Posterior vena cava (tissue), 2 donors: Measurements from ENCODE around the gene CFAP97D2. TPM values are rescaled to one million over a fixed set of nuclear protein-coding genes. Genes with fewer than 3 reads are reported as not detected.
"Not testable (repeated sequence)": the region's sequence is repeated elsewhere in the genome, so short reads cannot be mapped to it uniquely, and the experiment has no call there.

ENCODE experiments used
- DNase-seq: peaks from one replicate; pipeline ENCODE4 v3.0.0-alpha.2; 2020; ENCODE audit warnings: low spot score
- intact Hi-C, 2 donors: fragments of 100-400 bp; cut with DNase I; formaldehyde crosslinking; loops; one replicate each; pipeline versions ENCODE4 v1.14.1 to v1.14.2; 2022 to 2023
- long read RNA-seq, 2 donors: library from polyadenylated mRNA; unstranded; transcript quantifications; one replicate each; pipeline ENCODE4 v2.0.0, GENCODE V29; 2020 to 2021
- total RNA-seq, 2 donors: library from RNA; stranded (reverse); fragmentation: NEBNext Ultra II Directional; extraction: Animal tissue kit (Norgen Biotek cat#: 25700); gene quantifications; one replicate each; pipeline ENCODE4 v1.2.1, GENCODE V29; 2021
- donor health status: DM: yes; HTN: yes; CAD: no.
- donor health status: DM: yes; HTN: yes; CAD: no.

Gene CFAP97D2
- not detected for total RNA-seq
- long read RNA-seq, donor 1: 0 reads
- long read RNA-seq, donor 2: 0 reads

DNA sequence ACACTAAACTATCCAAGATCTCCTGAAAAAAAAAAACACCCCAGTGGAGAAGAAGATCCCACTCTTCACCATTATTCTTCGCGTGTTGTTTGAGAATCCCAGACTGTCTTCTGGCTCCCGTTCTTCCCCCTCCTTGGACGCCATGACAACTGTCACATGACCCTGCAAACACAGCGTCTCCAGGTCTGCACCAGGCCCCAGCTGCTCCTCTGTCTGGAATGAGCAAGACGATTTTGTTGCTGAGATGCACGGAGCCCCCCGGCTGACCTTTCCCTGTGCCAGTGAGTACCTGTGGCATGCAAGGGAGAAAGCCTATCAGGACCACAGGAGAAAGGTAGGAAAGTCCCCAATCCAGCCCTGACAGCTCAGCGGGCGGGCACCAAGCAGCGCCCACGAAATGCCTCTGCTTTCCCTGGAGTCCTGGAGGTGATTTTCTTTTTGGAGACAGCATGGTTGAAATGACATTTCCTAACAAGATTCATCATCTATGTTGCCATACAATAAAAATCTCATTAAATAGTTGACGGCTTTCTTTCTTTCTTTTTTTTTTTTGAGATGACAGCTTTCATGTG lies at the start of gene CFAP97D2:
TSS of gene CFAP97D2 (plus strand) at position 171 of the 572 bp plus-strand sequence. CDS start at position 245, 74 bp downstream.
- no peak for DNase-seq
- intact Hi-C loops: no loop called here

DNA sequence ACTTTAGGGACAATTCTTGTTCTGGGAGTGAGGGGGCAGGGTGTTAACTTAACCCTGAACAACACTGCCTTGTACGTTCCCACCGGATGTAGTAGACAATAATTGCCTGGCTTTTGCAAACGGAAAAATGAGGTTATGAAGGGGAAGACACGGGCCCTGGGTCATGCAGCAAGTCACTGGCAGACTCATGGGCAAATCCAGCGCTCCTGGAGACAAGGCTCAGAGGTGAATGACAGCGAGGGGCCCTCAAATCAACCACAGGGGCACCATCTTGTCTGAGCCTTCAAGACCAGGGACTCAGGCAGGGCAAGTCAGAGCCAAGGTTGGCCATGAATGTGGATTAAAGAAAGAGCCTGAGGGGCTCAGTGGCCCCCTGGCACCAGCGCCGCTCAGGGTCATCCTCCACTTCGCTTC lies 49.4 kb upstream of the CFAP97D2 start:
- intact Hi-C loops: loop anchor here (5.0 to 10.0 kb wide), 2 partner anchors 62 to 95 kb away; no protein-coding TSS in a partner anchor
- DNase-seq: peak; percentile 73

DNA sequence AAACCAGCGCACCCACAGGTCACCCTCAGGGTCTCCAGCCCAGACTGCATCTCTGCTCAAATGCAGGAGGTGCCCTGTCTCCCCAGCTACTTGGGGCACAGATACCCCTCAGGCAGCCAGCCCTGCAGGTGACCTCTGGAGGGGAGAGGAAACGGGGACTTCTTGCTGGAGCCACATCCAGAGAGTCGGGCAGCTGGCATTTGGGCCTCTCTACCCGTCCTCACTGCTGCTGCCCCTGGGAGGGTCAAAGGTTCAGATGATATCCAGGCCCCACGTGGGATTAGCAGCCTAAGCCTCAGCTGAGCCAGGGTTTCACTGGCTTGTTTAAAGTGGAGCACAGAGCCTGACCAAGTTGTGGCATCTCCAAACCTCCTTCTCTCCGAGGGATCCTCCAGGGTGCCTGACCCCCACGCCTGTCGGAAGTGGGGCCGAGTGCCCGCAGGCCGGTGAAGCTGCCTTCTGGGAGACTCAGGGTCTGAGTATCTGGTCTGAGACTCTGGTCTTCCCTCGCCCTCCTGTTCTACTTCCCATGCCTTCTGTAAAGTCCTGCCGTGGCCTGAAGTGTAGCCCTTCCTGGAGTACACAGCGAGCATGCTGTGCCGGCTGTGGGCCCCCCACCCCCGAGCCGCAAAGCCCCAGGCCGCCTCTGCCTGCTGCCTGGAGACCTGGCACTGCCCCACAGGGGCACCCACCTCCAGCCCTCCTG lies 48.8 kb upstream of the CFAP97D2 start:
- DNase-seq: no peak
- intact Hi-C loops: no loop called here

DNA sequence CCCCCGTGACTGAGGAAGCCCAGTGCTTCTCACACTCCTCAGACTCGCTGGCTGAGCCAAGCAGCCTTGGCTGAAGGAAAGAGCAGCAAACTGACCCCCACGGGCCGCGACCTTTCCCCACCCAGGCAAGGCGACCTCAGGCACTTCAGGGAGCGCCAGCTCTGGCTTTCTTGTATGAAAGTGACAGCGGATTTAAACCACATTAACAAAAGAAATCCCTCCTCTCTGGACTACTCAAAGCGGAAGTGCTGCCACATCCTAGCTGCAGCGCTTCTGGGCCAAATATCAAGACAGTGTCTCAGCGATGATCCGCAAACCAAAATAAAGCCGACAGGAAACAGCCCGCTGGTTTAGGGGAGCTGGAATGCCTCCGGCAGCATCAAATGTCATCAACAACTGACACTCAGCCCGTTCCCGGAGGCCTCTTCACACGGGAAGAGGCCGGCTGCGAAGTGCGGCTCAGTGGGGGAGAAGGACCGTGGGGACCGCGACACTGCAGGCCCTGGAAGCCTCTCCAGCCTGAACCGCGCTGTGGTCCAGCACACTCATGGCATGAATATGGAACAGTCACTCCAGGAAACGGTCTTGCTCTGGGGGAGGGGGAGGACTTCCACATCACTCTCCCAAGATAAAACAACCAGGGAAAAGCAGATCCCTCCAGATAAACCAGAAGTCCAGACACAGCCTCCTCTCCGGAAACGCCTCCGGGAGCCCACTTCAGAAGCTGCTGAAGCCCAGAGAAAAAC lies 48.0 kb upstream of the CFAP97D2 start:
- intact Hi-C loops: no loop called here
- peak; percentile 90 for DNase-seq

DNA sequence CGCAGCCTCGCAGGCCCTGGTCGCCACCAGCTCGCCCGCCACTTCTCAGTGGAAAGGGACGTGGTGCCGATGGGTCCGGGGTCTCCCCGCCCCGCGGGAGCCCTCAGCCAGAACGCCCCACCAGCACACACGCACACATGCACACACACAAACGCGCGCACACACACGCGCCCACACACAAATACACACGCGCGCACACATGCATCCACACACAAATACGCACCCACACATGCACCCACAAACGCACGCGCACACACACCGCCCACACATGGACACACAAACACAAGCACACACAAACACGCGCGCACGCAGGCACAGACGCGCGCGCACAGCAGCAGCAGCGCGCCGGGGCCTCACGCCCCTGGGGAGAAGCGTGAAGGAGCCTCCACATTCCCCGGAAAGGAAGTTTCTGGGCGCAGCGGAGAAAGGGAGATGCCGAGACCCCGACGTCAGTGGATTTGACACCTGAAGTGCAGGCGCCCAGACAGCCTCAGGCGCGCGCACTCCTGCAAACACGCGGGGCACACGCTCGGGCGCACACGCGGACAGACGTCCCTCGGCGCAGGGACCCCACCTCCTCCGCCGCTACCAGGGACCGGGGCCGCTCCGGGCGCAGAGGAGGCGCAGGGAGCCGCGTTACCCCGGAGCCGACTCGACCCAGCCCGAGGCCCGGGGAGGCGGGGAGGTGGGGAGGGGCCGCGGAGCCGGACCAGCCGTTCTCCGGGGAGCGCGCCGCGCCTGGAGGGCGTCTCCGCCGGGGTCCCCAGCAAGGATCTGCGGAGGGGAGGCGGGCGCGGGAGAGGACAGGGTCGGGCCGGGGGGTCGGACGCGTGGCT lies 47.3 kb upstream of the CFAP97D2 start:
- intact Hi-C loops: no loop called here
- peak; percentile 83 for DNase-seq

DNA sequence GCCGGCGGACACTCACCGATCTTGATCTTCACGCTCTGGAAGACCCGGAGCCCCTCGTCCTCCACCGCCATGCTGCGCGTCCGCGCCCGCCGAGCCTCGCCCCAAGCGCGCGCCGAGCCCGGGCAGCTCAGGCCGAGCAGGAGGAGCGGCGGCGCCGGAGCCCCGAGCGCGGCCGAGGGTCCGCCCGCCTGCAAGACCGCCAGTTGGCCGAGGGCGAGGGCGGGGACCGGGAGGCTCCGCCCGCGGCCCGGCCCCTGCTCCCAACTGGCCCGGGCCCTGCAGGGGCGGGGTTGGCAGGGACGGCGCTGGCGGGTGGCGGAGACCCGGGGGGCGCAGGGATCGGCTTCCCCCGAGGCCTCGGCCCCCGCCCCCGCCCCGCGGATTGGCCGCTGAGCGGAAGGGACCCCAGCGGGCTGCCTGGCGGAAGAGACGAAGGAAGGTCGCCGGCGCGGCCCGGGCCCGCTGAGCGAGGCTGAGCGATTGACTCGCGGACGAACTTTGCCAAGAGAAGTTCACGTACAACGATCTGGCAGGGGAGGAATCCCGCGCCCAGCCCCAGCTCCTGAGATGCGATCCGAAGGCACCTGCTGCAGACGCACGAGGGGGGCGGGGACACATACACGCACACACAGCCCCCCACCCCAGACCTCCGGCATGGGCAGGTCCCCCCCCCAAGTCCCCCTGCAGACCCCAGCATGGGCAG lies 46.5 kb upstream of the CFAP97D2 start, which contains the start of gene RASA3:
TSS of gene RASA3 (minus strand) at position 205 of the 703 bp plus-strand sequence. CDS start at position 71, 134 bp downstream.
- intact Hi-C loops: no loop called here
- DNase-seq: peak; percentile 93

DNA sequence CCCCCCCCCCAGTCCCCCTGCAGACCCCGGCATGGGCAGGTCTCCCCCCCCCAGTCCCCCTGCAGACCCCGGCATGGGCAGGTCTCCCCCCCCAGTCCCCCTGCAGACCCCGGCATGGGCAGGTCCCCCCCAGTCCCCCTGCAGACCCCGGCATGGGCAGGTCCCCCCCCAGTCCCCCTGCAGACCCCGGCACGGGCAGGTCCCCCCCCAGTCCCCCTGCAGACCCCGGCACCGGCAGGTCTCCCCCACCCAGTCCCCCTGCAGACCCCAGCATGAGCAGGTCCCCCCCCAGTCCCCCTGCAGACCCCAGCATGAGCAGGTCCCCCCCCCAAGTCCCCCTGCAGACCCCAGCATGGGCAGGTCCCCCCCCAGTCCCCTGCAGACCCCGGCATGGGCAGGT lies 45.9 kb upstream of the CFAP97D2 start:
- intact Hi-C loops, DNase-seq: not testable (repeated sequence)

DNA sequence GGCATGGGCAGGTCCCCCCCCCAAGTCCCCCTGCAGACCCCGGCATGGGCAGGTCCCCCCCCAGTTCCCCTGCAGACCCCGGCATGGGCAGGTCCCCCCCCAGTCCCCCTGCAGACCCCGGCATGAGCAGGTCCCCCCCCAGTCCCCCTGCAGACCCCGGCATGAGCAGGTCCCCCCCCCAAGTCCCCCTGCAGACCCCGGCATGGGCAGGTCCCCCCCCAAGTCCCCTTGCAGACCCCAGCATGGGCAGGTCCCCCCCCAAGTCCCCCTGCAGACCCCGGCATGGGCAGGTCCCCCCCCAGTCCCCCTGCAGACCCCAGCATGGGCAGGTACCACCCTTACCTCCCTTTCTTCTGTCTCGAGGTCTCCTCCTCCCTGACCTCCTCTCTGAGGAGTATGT lies 45.5 kb upstream of the CFAP97D2 start:
- DNase-seq, intact Hi-C loops: not testable (repeated sequence)

DNA sequence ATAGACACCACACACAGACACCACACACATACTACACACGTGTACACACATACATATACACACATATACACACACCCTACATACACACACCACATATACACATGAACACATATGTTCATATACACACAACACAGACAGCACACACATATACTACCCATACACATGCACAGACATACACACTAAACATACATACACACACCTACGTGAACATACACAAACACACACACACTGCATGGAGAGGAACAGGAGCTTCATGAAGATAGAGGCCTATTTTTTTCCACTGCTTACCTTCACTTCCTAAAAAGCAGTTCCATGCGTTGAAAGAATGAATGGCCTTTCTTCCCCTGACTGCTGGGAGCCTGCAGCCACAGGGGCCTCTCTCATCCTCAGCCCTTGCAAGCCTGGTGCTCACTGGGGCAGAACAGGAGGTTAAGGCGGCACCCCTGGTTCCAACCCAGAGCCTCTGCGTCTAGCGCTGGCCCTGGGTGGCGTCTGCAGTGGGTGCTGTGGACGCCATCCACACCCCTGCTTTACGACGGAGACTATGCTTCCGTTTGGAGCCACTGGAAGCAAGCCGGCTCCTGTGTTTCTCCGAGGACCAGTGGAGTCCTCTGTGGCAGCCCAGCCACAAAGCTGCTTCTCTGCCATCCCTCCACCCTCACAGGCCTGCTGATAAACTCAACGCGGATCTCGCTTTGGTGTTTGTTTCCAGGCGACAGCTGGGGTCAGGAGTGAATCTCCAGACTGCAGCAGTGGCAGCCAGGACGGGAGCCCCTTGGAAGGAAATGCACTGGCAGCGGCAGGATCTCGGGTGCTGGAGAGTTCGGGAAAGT lies 44.7 kb upstream of the CFAP97D2 start:
- intact Hi-C loops: no loop called here
- peak; percentile 79 for DNase-seq

DNA sequence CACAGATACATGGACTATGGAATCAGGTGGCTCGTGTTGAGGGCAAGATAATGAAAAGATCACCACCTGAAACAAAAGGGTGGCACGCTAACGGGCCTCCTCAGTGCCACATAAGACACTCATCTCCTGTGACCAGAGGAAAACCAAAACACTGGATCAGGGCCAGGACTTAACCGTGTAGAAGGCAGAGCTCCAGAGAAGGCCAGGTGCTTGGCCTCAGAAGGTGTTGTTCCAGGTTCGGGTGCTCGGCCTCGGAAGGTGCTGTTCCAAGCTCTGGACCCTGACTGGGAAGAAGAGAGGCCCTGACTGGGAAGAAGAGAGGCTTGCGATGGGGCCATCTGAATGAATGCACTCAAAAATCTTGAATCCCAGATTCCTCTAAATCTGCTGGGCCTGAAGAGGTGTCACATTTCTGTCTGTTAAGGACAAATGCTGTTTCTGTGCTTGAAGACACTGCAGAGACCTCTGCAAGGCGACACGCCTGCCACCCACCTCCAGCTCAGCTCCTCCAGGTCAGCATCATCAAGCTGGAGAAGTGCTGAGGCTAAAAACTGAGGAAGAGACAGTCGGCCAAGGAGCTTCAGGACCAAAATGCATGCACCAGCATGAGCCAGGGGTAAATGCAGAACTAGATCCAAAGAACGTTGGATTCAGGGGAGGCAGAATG lies 44.0 kb upstream of the CFAP97D2 start:
- intact Hi-C loops: no loop called here
- DNase-seq: peak; percentile 29

DNA sequence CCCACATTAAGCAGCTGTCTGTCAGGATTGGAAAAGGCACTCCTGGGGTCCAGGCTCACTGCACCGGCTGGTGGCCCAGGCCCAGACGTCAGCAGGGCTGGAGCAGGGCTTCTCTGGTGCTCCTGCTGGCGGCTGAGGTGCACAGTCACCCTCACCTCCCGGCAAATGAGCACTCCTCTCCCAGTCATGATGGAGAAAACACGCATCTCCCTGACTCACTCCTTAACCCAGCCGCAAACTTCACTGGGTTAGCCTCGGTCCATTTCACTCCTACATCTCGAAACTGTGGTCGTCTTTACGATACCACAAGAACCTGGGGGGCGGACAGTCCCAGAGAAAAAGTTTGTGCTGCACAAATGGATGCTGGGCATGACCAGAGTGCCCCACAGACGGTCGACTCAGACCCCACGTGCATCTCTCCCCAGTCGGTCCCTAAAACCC lies 43.3 kb upstream of the CFAP97D2 start:
- DNase-seq: peak; percentile 49
- intact Hi-C loops: no loop called here

DNA sequence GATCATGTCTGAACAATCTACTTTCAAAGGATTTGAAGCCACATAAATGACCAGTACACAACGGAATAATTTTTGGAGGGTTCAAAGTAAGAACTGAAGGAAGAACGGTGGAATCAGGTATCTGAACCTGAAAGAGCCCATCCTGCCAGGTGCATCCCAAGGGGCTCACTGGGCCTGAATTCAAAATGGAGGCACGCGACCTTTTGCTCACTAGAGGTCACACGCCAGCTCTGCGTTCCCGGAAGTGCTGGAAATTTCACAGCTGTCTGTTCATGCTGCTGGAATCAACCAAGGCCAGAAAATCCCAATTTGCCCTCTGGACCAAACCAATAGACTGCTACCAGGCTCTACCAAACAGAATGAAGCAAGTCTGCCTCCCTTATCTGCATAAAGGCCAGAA lies 42.5 kb upstream of the CFAP97D2 start:
- intact Hi-C loops: no loop called here
- peak; percentile 43 for DNase-seq

DNA sequence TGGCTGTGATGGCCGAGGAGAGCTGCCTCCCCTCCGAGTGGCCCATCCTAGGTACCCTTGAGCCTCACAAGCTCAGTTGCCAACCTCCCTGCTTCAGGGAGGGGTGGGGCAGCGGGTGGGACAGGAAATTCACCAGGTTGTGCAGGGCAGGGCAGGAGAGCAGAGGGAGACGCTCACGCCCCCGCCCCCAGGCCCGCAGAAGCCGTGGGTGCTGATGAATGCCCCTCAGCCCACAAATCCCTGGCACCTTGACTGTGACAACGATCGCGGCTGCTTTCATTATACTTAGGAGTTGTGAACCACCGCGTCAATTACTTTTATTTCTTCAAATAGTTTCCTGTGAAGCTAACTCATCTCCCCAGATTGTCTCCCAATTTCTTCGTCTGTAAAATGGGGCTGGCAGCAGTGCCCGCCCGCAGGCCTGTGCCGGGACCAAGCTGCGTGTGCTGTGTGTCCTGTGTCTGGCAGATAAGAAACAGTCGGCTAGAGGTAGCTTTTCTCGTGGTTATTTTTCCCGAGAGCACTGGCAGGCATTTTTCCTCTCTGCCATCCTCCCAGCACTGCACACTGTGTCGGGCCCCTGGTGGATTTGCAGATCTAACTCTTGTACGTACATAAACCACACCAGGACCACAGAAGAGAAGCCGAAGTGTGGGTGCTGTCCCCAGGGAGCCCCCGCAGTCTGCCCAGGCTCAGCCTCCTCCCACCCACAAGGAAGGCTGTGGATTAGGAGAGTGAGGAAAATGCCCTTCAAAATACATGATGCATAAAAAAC lies 38.7 kb upstream of the CFAP97D2 start:
- peak; percentile 68 for DNase-seq
- intact Hi-C loops: no loop called here

DNA sequence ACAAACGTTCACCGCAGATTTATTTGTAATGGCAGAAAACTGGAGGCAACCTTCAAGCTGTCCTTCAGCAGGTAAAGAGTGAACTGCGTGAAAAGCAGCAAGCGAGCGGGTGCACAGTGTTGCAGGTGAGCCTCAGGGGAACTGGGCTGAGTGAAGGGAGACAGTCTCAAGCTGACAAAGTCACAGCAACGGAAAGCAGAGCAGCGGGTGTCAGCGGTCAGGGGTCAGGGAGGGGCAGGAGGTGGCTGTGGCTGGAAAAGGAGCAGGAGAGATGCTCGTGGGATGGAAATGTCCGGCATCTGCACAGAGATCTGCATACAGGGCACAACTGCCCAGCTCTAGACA lies 38.2 kb upstream of the CFAP97D2 start:
- peak; percentile 23 for DNase-seq
- intact Hi-C loops: no loop called here

DNA sequence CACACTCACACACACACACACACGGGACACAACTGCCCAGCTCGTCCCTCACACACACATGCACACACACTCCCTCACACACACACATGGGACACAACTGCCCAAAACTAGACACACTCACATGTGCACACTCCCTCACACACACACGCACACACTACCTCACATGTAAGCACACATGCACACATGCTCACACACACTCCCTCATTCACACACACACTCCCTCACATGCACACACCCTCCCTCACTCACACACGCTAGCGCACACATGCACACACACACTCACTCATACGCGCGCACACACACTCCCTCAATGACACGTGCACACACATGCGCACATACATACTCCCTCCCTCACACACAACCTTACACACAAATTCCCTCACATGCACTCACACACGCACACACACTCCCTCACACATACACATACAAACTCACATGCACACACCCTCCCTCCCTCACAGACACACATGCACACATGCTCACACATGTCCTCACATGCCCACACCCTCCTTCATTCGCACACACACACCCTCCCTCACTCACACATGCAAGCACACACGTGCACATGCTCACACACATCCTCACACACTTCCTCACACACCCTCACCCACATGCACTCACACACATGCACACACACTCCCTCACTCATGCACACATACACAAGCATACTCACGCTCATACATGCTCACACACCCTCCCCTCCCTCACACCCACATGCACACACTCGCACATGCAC lies 37.6 kb upstream of the CFAP97D2 start:
- intact Hi-C loops: no loop called here
- peak; percentile 29 for DNase-seq

DNA sequence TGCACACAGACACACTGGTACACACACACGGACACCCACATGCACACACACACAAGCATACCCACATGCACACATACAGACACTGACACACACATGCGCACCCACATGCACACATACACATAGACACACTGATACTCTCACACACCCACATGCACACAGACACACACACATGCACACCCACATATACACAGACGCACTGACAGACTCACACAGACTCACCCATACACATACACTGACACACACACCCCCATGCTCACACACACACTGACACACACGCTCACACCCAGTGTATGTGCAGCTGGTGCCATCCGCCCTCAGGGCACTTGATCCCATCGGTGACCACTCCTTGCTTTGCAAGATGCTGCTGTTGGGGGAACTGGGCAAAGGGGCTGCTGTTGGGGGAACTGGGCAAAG lies 36.9 kb upstream of the CFAP97D2 start:
- intact Hi-C loops: no loop called here
- DNase-seq: peak; percentile 29
